ENCODE measurements around the gene CLEC16A. TPM values are rescaled to one million over a fixed set of nuclear protein-coding genes. Genes with fewer than 3 reads are reported as not detected.

Gene CLEC16A
- total RNA-seq, 3 donors from 2014 or later, result 20.0 to 35.3 (median 33.1) TPM

DNA sequence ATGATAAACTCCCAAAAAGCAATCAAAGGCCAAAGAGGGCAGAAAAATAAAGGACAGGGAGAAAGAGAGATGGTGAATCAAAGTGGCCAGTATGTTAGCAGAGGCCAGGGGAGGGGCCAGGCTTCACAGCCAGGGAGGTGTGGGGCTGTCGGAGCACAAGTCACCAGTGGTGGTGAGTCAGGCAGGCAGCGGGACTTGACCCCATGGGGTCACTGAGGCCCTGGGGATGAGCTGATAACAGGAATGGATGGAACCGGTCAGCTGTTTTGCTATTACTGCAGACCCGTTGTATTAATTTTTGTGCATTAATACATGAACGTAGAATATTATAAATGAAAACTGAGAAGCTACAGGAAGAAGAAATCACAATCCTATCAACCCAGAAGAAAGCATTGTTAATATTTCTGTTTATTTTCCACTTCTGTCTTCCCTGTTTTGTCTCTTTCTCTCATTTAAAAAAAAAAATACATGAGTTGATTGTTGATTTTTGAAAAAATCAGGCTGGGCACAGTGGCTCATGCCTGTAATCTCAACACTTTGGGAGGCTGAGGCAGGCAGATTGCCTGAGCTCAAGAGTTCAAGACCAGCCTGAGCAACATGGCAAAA, 204.8 kb downstream of the CLEC16A start:
- no peaks in the 10 kb centered on the region for H3K9me3 ChIP-seq
- intact Hi-C loops (cut with DNase I; ENCODE audit: low total_unique reads), result no loop called here
- no peak for DNase-seq (ENCODE audit: low spot score in 2 of 2)

GRCh38 chr16:11150190-11150589, 205.8 kb downstream of the CLEC16A start:
- Histone ChIP-seq H3K4me3 (no peak overlapping the region), H3K9me3 (no peaks in the 10 kb centered on the region), H3K4me1 (no peaks in the 10 kb centered on the region), H3K36me3 (no peaks in the 10 kb centered on the region), H3K27me3 (no peaks in the 10 kb centered on the region), H3K27ac (no peak overlapping the region)
- intact Hi-C loops (cut with DNase I; ENCODE audit: low total_unique reads), result no loop called here
- no peak for DNase-seq (ENCODE audit: low spot score in 2 of 2)
- TF ChIP-seq POLR2A (IDR thresholded peaks at IDR 0.05) (no peak), POLR2AphosphoS5 (IDR thresholded peaks at IDR 0.05) (no peak)
- TF ChIP-seq, protein P1, sequence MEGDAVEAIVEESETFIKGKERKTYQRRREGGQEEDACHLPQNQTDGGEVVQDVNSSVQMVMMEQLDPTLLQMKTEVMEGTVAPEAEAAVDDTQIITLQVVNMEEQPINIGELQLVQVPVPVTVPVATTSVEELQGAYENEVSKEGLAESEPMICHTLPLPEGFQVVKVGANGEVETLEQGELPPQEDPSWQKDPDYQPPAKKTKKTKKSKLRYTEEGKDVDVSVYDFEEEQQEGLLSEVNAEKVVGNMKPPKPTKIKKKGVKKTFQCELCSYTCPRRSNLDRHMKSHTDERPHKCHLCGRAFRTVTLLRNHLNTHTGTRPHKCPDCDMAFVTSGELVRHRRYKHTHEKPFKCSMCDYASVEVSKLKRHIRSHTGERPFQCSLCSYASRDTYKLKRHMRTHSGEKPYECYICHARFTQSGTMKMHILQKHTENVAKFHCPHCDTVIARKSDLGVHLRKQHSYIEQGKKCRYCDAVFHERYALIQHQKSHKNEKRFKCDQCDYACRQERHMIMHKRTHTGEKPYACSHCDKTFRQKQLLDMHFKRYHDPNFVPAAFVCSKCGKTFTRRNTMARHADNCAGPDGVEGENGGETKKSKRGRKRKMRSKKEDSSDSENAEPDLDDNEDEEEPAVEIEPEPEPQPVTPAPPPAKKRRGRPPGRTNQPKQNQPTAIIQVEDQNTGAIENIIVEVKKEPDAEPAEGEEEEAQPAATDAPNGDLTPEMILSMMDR (IDR thresholded peaks at IDR 0.05), result no peak

More for the DNA sequence above, 204.8 kb downstream of the CLEC16A start:
- no peaks in the 10 kb centered on the region for H3K4me1 ChIP-seq
- no peaks in the 10 kb centered on the region for H3K27me3 ChIP-seq
- H3K36me3 ChIP-seq, result no peaks in the 10 kb centered on the region
- H3K27ac ChIP-seq, result no peak overlapping the region
- TF ChIP-seq POLR2AphosphoS5 (IDR thresholded peaks at IDR 0.05), result no peak
- TF ChIP-seq, protein P1 (IDR thresholded peaks at IDR 0.05), result no peak
- TF ChIP-seq POLR2A (IDR thresholded peaks at IDR 0.05), result no peak
- H3K4me3 ChIP-seq, result no peak overlapping the region

DNA sequence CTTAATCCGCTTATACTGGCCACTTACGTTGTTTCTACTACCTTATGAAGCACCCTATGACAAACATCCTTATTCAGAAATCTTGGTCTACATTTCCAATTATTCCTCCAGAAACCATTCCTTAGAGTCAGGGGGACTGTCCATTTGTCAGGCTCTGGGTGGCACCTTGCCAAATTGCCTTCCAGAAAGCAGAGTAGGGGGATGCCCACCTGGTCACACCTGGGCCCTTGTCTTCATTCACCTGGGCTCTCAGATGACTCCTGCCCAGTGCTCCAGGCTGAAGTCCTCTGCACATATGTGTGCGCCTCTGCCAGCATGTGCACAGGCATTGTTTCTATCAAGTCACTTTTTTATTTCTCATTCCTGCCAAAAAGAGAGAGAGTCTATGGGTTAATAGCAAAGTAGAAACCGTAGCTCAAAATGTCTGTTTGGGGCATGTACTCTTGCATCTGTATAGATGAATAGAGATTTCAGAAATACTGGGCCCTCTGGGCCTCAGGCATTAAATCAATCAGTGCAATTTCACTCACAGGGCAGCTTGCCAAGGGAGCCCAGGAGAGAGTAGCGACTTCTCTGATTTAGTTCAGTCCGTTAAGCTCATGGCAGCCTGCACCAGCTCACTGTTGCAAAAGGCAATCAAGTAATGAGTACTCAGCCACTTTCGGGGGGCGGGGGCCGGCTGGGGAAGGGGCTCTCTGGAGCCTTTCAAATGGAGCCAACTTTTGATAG, 207.0 kb downstream of the CLEC16A start:
- H3K4me3 ChIP-seq, result no peak overlapping the region
- no peaks in the 10 kb centered on the region for H3K9me3 ChIP-seq
- TF ChIP-seq POLR2A (IDR thresholded peaks at IDR 0.05) (no peak), POLR2AphosphoS5 (IDR thresholded peaks at IDR 0.05) (no peak)
- TF ChIP-seq, protein P1 (IDR thresholded peaks at IDR 0.05), result no peak
- no peaks in the 10 kb centered on the region for H3K36me3 ChIP-seq
- no peaks in the 10 kb centered on the region for H3K27me3 ChIP-seq
- no peak for DNase-seq (ENCODE audit: low spot score in 2 of 2)
- intact Hi-C loops (cut with DNase I; ENCODE audit: low total_unique reads), result no loop called here
- no peak overlapping the region for H3K27ac ChIP-seq
- H3K4me1 ChIP-seq, result no peaks in the 10 kb centered on the region

- H3K27me3 ChIP-seq, result no peaks in the 10 kb centered on the region
- no peaks in the 10 kb centered on the region for H3K36me3 ChIP-seq
- no peak overlapping the region for H3K27ac ChIP-seq
- no peak overlapping the region for H3K4me3 ChIP-seq
- H3K4me1 ChIP-seq, result no peaks in the 10 kb centered on the region
- intact Hi-C loops (cut with DNase I; ENCODE audit: low total_unique reads), result no loop called here
- DNase-seq (ENCODE audit: low spot score in 2 of 2), result no peak
- TF ChIP-seq POLR2AphosphoS5 (IDR thresholded peaks at IDR 0.05) (no peak), POLR2A (IDR thresholded peaks at IDR 0.05) (no peak)
- TF ChIP-seq, protein P1 (IDR thresholded peaks at IDR 0.05), result no peak
- H3K9me3 ChIP-seq, result no peaks in the 10 kb centered on the region
Observed at GRCh38 chr16:11151885-11152629, 207.7 kb downstream of the CLEC16A start.

Data from breast epithelium (tissue), 4 donors.